IMR-90 (cell line): ENCODE measurements around the gene ALAS1. TPM values are rescaled to one million over a fixed set of nuclear protein-coding genes. Genes with fewer than 3 reads are reported as not detected.

Experiments used
- ATAC-seq: fragments of 200-7000 bp; cut with Tn5 transposase; 2 replicates; pipeline ENCODE4 v1.9.1; 2020; ENCODE audit warnings: low read depth, mild to moderate bottlenecking, moderate library complexity
- BruUV-seq: library from RNA; stranded (reverse); fragments of 400-500 nt; replicated peaks from 2 replicates; lab custom pipeline; 2021; lab: Mats Ljungman, UMichigan
- CTCF ChIA-PET: fragments of 300-600 bp; formaldehyde crosslinking; extraction: SDS; loops from one replicate; lab custom pipeline; 2021; ENCODE audit warnings: antibody characterized with exemption; lab: Yijun Ruan, JAX
- POLR2A ChIA-PET: fragments of 300-600 bp; sonication (Branson Sonifier 250); formaldehyde crosslinking; loops from one replicate; lab custom pipeline; 2022; ENCODE audit warnings: antibody characterized with exemption; ENCODE audit not compliant: unreplicated experiment; lab: Charles Lee
- DNase-seq: peaks from one replicate; pipeline ENCODE4 v3.0.0; 2013
- H2AFZ ChIP-seq: replicated peaks from 2 replicates; pipeline ENCODE3; 2013; ENCODE audit warnings: low read length, mild to moderate bottlenecking; ENCODE audit not compliant: poor library complexity
- H2AK5ac ChIP-seq: 2 replicates; pipeline ENCODE4 v1.6.1; 2013; ENCODE audit warnings: low read depth, low read length, inconsistent platforms
- H2AK9ac ChIP-seq: replicated peaks from 2 replicates; pipeline ENCODE3; 2013; ENCODE audit warnings: mild to moderate bottlenecking, low read depth, low read length, moderate library complexity; ENCODE audit not compliant: poor library complexity
- H2BK120ac ChIP-seq: 2 replicates; pipeline ENCODE4 v1.6.1; 2013; ENCODE audit warnings: low read depth, low read length, inconsistent platforms
- H2BK15ac ChIP-seq: 3 replicates; pipeline ENCODE4 v1.6.1; 2013; ENCODE audit warnings: low read depth, low read length, inconsistent platforms
- H2BK20ac ChIP-seq: 2 replicates; pipeline ENCODE4 v1.6.1; 2013; ENCODE audit warnings: low read depth, mild to moderate bottlenecking, inconsistent platforms, low read length, moderate library complexity
- H2BK5ac ChIP-seq: 2 replicates; pipeline ENCODE4 v1.6.1; 2013; ENCODE audit warnings: mild to moderate bottlenecking, low read depth, low read length, inconsistent platforms; ENCODE audit not compliant: poor library complexity, severe bottlenecking
- H3K14ac ChIP-seq: replicated peaks from 2 replicates; pipeline ENCODE4 v1.6.1; 2013; ENCODE audit warnings: low read depth, low read length, inconsistent platforms
- H3K18ac ChIP-seq: 2 replicates; pipeline ENCODE4 v1.6.1; 2013; ENCODE audit warnings: low read depth, low read length, control low read depth
- H3K23ac ChIP-seq: 2 replicates; pipeline ENCODE4 v1.6.1; 2013; ENCODE audit warnings: low read depth, low read length, inconsistent platforms
- H3K27ac ChIP-seq: 2 replicates; pipeline ENCODE4 v1.5.1; 2013; ENCODE audit warnings: mild to moderate bottlenecking, control low read depth, low read length; ENCODE audit not compliant: insufficient read depth
- H3K27me3 ChIP-seq: 2 replicates; pipeline ENCODE4 v1.6.1; 2013; ENCODE audit warnings: low read length; ENCODE audit not compliant: control insufficient read depth, insufficient read depth
- H3K36me3 ChIP-seq: 2 replicates; pipeline ENCODE4 v1.6.1; 2013; ENCODE audit warnings: low read length, mixed read lengths; ENCODE audit not compliant: control insufficient read depth, insufficient read depth
- H3K4ac ChIP-seq: 2 replicates; pipeline ENCODE4 v1.6.1; 2013; ENCODE audit warnings: low read depth, low read length, inconsistent platforms
- H3K4me1 ChIP-seq: 2 replicates; pipeline ENCODE4 v1.6.1; 2013; ENCODE audit warnings: low read length, mixed read lengths; ENCODE audit not compliant: control insufficient read depth, insufficient read depth
- H3K4me2 ChIP-seq: 2 replicates; pipeline ENCODE4 v1.6.1; 2013; ENCODE audit warnings: low read depth, mild to moderate bottlenecking, control low read depth, low read length, moderate library complexity
- H3K4me3 ChIP-seq: 2 replicates; pipeline ENCODE4 v1.5.1; 2013; ENCODE audit warnings: low read depth, mild to moderate bottlenecking, control low read depth, low read length, moderate library complexity; ENCODE audit not compliant: insufficient read depth
- H3K56ac ChIP-seq: 2 replicates; pipeline ENCODE4 v1.6.1; 2013; ENCODE audit warnings: low read length, inconsistent platforms; ENCODE audit not compliant: insufficient read depth; ENCODE audit errors: extremely low read depth
- H3K79me1 ChIP-seq, 2 experiments: 2 replicates each; pipeline ENCODE4 v1.6.1; 2013; ENCODE audit warnings: low read length in 2 of 2, inconsistent platforms in 1 of 2, low read depth in 1 of 2
- H3K9ac ChIP-seq: 2 replicates; pipeline ENCODE4 v1.6.1; 2013; ENCODE audit warnings: low read depth, low read length, control low read depth
- H3K9me1 ChIP-seq: 2 replicates; pipeline ENCODE4 v1.6.1; 2013; ENCODE audit warnings: low read length, inconsistent platforms; ENCODE audit not compliant: insufficient read depth
- H3K9me3 ChIP-seq: 2 replicates; pipeline ENCODE4 v1.6.1; 2013; ENCODE audit warnings: low read length; ENCODE audit not compliant: control insufficient read depth, insufficient read depth
- H4K20me1 ChIP-seq: 2 replicates; pipeline ENCODE4 v1.6.1; 2013; ENCODE audit warnings: low read length, inconsistent platforms; ENCODE audit not compliant: insufficient read depth
- H4K5ac ChIP-seq: 2 replicates; pipeline ENCODE4 v1.6.1; 2013; ENCODE audit warnings: mild to moderate bottlenecking, low read depth, low read length, control low read depth
- H4K8ac ChIP-seq, 2 experiments: 2 replicates each; pipeline ENCODE4 v1.6.1; 2013; ENCODE audit warnings: low read depth in 2 of 2, low read length in 2 of 2, control low read depth in 1 of 2, inconsistent platforms in 1 of 2
- H4K91ac ChIP-seq: 2 replicates; pipeline ENCODE4 v1.6.1; 2013; ENCODE audit warnings: low read depth, low read length, inconsistent platforms; ENCODE audit not compliant: insufficient read depth
- MAFK ChIP-seq: IDR thresholded peaks from 2 replicates; pipeline ENCODE4 v1.6.1; 2012; ENCODE audit warnings: low read depth, low read length, improper control_type of control experiment
- POLR2A ChIP-seq: IDR thresholded peaks from 2 replicates; pipeline ENCODE4 v1.6.1; 2012; ENCODE audit warnings: mild to moderate bottlenecking, low read depth, low read length
- RFX5 ChIP-seq: IDR thresholded peaks from 2 replicates; pipeline ENCODE4 v1.8.0; 2012; ENCODE audit warnings: low read depth, mild to moderate bottlenecking, low read length, moderate library complexity
- dilution Hi-C: fragments of 300-500 bp; cut with HindIII; formaldehyde crosslinking; loops from one replicate; pipeline ENCODE4 v1.14.3; 2018; ENCODE audit warnings: low sequenced_read_pairs; ENCODE audit not compliant: unreplicated experiment
- in situ Hi-C: fragments of 300-500 bp; cut with MboI; formaldehyde crosslinking; loops from 3 replicates; pipeline ENCODE4 v1.14.3; 2019; ENCODE audit warnings: low sequenced_read_pairs, inconsistent platforms, mixed read lengths
- intact Hi-C: fragments of 100-400 bp; cut with micrococcal nuclease; formaldehyde crosslinking; loops from 2 replicates; pipeline ENCODE4 v1.10.0; 2022
- polyA plus RNA-seq, 3 experiments: library from polyadenylated mRNA; depleted of rRNA; stranded (reverse); fragments of >200 nt; gene quantifications; 2 replicates each; pipeline ENCODE4 v1.2.3, GENCODE V29; 2012; ENCODE audit warnings: low replicate concordance in 1 of 3
- total RNA-seq: library from RNA; depleted of rRNA; stranded (reverse); fragments of >200 nt; gene quantifications from 2 replicates; pipeline ENCODE4 v1.2.3, GENCODE V29; 2012
- TF ChIP-seq, protein P1 (sequence below): conservative IDR thresholded peaks from 2 replicates; pipeline ENCODE4 v1.5.1; 2012; ENCODE audit warnings: mild to moderate bottlenecking, low read depth, low read length, improper control_type of control experiment

ALAS1 gene
- total and polyA plus RNA-seq, 2 of the 4 experiments (the other 2 are of a cell fraction) = 32.8 to 47.2 TPM

DNA sequence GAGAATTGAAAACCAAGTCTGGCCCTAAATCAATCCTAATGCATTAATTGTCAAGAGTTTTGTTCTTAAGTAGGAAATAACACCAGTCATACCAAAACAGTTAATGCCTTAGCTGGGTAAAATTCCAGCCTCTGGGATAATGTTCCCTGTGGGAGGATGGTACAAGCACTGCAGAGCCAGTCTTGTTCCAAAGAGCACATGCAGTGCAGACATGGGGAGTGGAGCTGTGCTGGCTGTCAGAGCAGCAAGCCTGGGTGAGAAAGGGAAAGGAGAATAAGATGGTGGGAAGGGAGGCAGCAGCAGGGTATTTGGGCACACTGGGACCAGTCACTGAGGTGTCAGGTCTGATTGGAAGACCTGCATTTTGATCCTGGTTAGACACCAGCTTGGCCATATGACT is 12.1 kb downstream of the ALAS1 start:
- peak overlapping the region; percentile 47; the same call in 1 of the 2 replicates for H3K27ac ChIP-seq

More for the DNA sequence above, 12.1 kb downstream of the ALAS1 start:
- no peak overlapping the region for H3K56ac ChIP-seq
- ChIA-PET POLR2A (no interaction called here), CTCF (no interaction called here)
- peak overlapping the region; percentile 12; the same call in 1 of the 2 replicates for H3K4ac ChIP-seq
- no peak for TF ChIP-seq POLR2A
- TF ChIP-seq MAFK = no peak
- TF ChIP-seq, protein P1, sequence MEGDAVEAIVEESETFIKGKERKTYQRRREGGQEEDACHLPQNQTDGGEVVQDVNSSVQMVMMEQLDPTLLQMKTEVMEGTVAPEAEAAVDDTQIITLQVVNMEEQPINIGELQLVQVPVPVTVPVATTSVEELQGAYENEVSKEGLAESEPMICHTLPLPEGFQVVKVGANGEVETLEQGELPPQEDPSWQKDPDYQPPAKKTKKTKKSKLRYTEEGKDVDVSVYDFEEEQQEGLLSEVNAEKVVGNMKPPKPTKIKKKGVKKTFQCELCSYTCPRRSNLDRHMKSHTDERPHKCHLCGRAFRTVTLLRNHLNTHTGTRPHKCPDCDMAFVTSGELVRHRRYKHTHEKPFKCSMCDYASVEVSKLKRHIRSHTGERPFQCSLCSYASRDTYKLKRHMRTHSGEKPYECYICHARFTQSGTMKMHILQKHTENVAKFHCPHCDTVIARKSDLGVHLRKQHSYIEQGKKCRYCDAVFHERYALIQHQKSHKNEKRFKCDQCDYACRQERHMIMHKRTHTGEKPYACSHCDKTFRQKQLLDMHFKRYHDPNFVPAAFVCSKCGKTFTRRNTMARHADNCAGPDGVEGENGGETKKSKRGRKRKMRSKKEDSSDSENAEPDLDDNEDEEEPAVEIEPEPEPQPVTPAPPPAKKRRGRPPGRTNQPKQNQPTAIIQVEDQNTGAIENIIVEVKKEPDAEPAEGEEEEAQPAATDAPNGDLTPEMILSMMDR = no peak
- no peak for TF ChIP-seq RFX5
- H4K5ac ChIP-seq = no peak overlapping the region
- H3K27me3 ChIP-seq = no peaks in the 10 kb centered on the region
- peak overlapping the region; percentile 43; the same call in 1 of the 2 replicates for H4K91ac ChIP-seq
- H4K20me1 ChIP-seq = no peaks in the 10 kb centered on the region; the same call in 1 of the 2 replicates
- no peak overlapping the region for H3K4me2 ChIP-seq
- no TSS peak for BruUV-seq
- intact Hi-C loops (no loop called here), dilution Hi-C loops (no loop called here), in situ Hi-C loops (no loop called here)
- DNase-seq = no peak
- H2BK5ac ChIP-seq = peak overlapping the region; percentile 20
- no peaks in the 10 kb centered on the region; the same call in 1 of the 2 replicates for H3K9me1 ChIP-seq
- H2AK5ac ChIP-seq = no peak overlapping the region; the same call in 1 of the 2 replicates
- no peak overlapping the region for H2AFZ ChIP-seq
- no peak overlapping the region for H4K8ac ChIP-seq
- H2AK9ac ChIP-seq = no peak overlapping the region
- H3K9me3 ChIP-seq = no peaks in the 10 kb centered on the region
- H3K4me3 ChIP-seq = no peak overlapping the region
- no peak overlapping the region; the same call in 2 of the 3 replicates for H2BK15ac ChIP-seq
- H3K9ac ChIP-seq = no peak overlapping the region
- H2BK20ac ChIP-seq = no peak overlapping the region
- no peak overlapping the region for H3K18ac ChIP-seq
- H3K4me1 ChIP-seq = peaks cover 2% of the 10 kb centered on the region; the same call in 1 of the 2 replicates
- no peak overlapping the region for H3K14ac ChIP-seq
- H3K79me1 ChIP-seq = peaks cover 9 to 16% of the 10 kb centered on the region in 2 experiments; a peak in 2 of 4 replicates
- no peak; the same call in 1 of the 2 replicates for ATAC-seq
- no peak overlapping the region for H2BK120ac ChIP-seq
- H3K23ac ChIP-seq = no peak overlapping the region
- H3K36me3 ChIP-seq = peaks cover 73% of the 10 kb centered on the region
